RWPE1 (cell line): ENCODE data around the gene CLEC4C.

ENCODE experiments used
- CTCF ChIA-PET: fragments of 350-600 bp; sonication (Branson Sonifier 250); formaldehyde crosslinking; extraction: SDS; loops from one replicate; lab custom pipeline; 2021; lab: Yijun Ruan, JAX
- POLR2A ChIA-PET: fragments of 400-600 bp; formaldehyde crosslinking; extraction: SDS; loops from one replicate; lab custom pipeline; 2020; ENCODE audit warnings: antibody characterized with exemption; ENCODE audit not compliant: low non-redundant PET; lab: Yijun Ruan, JAX
- DNase-seq: peaks from one replicate; pipeline ENCODE4 v3.0.0; 2012; ENCODE audit warnings: low spot score
- H3K27ac ChIP-seq: fragments of 450-650 bp; 2 replicates; pipeline ENCODE4 v1.5.1; 2017
- CTCF ChIP-seq: fragments of 450-650 bp; conservative IDR thresholded peaks from 2 replicates; pipeline ENCODE4 v1.5.1; 2017; ENCODE audit warnings: low read depth, mild to moderate bottlenecking

CLEC4C gene

GRCh38 chr12:7709969-7710675 lies 37.1 kb downstream of the CLEC4C start:
- H3K27ac ChIP-seq = no peak overlapping the region
- ChIA-PET CTCF (no interaction called here), POLR2A (no interaction called here)
- DNase-seq = no peak
- TF ChIP-seq CTCF = no peak

GRCh38 chr12:7705846-7706245 lies 41.3 kb downstream of the CLEC4C start:
- no peak overlapping the region for H3K27ac ChIP-seq
- no peak for DNase-seq
- POLR2A ChIA-PET = no interaction called here
- CTCF ChIA-PET = no interaction called here
- TF ChIP-seq CTCF = no peak

- POLR2A ChIA-PET = no interaction called here
- no peak for DNase-seq
- no peak for TF ChIP-seq CTCF
Measured at GRCh38 chr12:7695566-7696197, 51.5 kb downstream of the CLEC4C start, which contains the start of gene GDF3. Gene GDF3, minus strand, starts transcription at chr12:7695775. Its CDS starts 47 bp downstream, at chr12:7695728.

GRCh38 chr12:7695237-7695560 lies 52.0 kb downstream of the CLEC4C start:
- H3K27ac ChIP-seq = no peak overlapping the region
- no peak for TF ChIP-seq CTCF
- CTCF ChIA-PET = no interaction called here
- no peak for DNase-seq
- POLR2A ChIA-PET = no interaction called here

More at GRCh38 chr12:7695566-7696197, 51.5 kb downstream of the CLEC4C start, which contains the start of gene GDF3:
- CTCF ChIA-PET = no interaction called here
- no peak within 1 kb of the TSS for H3K27ac ChIP-seq

GRCh38 chr12:7694556-7695236 lies 52.5 kb downstream of the CLEC4C start:
- H3K27ac ChIP-seq = no peak overlapping the region
- POLR2A ChIA-PET = no interaction called here
- CTCF ChIA-PET = no interaction called here
- DNase-seq = no peak
- TF ChIP-seq CTCF = no peak

- POLR2A ChIA-PET = no interaction called here
- CTCF ChIA-PET = no interaction called here
- TF ChIP-seq CTCF = no peak
Measured at GRCh38 chr12:7693793-7694192, 53.4 kb downstream of the CLEC4C start.

More at GRCh38 chr12:7693793-7694192, 53.4 kb downstream of the CLEC4C start:
- H3K27ac ChIP-seq = no peak overlapping the region
- no peak for DNase-seq
